NT2/D1 (cell line): Measurements from ENCODE around the gene NIPSNAP3A.

Source experiments
- SUZ12 ChIP-seq: IDR thresholded peaks from 2 replicates; pipeline ENCODE4 v1.6.1; 2011; ENCODE audit not compliant: insufficient read length, insufficient read depth; ENCODE audit errors: extremely low read depth
- YY1 ChIP-seq: IDR thresholded peaks from 2 replicates; pipeline ENCODE4 v1.6.1; 2011; ENCODE audit not compliant: insufficient read length, insufficient read depth

GRCh38 chr9:104783588-104783987 is 36.1 kb downstream of the NIPSNAP3A start:
- TF ChIP-seq YY1 (no peak), SUZ12 (no peak)
